Forelimb muscle (tissue), 1 donor: Measurements from ENCODE around the gene COL11A1. TPM values are rescaled to one million over a fixed set of nuclear protein-coding genes. Genes with fewer than 3 reads are reported as not detected.
"Not testable (repeated sequence)": the region's sequence is repeated elsewhere in the genome, so short reads cannot be mapped to it uniquely, and the experiment has no call there.

Experiments
- DNase-seq: peaks from one replicate; pipeline ENCODE4 v3.0.0-alpha.2; 2013; ENCODE audit warnings: low read depth
- polyA plus RNA-seq: library from polyadenylated mRNA; unstranded; fragments of 120-200 nt; gene quantifications from one replicate; pipeline ENCODE4 v1.2.1, GENCODE V29; 2013; ENCODE audit not compliant: insufficient read length

COL11A1 gene
- polyA plus RNA-seq, 1 donor, result 31.6 TPM

DNA sequence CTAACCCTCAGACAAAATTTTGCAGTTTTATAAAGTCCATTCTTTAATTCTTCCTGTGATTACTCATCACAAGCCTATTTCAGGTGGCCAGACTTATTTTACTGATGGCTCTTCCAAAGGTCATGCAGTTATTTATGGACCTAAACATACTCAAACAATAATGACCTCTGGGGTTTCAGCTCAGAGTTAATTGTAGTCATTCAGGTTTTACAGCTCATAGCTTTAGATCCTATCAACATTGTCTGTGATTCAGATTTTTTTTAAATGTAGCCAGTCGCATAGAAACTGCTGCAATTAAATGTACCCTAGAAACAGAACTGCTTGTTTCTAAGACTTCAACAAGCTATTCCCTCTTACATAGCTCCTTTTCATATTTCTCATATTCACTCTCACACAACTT, 270.8 kb downstream of the COL11A1 start:
- no peak for DNase-seq

DNA sequence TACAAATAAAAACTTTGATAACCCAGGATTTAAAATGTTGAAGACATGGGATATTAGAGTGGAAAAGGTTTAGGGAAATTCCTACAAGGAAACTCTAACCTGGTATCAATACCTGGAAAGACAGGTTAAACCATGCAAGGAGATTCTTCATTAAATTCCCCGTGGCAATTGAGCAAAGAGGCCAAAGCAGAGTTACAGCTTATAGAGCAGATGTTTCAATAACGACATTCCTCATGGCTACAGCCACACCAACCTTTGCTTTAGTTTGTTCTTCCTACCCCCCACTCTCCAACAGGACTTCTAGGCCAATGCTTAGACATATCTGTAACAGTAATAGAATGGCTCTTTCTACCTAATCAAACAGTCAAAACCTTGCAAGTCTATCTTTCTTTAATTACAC, 271.3 kb downstream of the COL11A1 start:
- no peak for DNase-seq

- no peak for DNase-seq
Measured at GRCh38 chr1:102834688-102835320, 273.5 kb downstream of the COL11A1 start.

GRCh38 chr1:102833151-102833550, 275.2 kb downstream of the COL11A1 start:
- DNase-seq, result no peak

- DNase-seq, result not testable (repeated sequence)
Measured at GRCh38 chr1:102826706-102827105, 281.6 kb downstream of the COL11A1 start.
